ENCODE results near the gene CPT2.

CPT2 gene

DNA sequence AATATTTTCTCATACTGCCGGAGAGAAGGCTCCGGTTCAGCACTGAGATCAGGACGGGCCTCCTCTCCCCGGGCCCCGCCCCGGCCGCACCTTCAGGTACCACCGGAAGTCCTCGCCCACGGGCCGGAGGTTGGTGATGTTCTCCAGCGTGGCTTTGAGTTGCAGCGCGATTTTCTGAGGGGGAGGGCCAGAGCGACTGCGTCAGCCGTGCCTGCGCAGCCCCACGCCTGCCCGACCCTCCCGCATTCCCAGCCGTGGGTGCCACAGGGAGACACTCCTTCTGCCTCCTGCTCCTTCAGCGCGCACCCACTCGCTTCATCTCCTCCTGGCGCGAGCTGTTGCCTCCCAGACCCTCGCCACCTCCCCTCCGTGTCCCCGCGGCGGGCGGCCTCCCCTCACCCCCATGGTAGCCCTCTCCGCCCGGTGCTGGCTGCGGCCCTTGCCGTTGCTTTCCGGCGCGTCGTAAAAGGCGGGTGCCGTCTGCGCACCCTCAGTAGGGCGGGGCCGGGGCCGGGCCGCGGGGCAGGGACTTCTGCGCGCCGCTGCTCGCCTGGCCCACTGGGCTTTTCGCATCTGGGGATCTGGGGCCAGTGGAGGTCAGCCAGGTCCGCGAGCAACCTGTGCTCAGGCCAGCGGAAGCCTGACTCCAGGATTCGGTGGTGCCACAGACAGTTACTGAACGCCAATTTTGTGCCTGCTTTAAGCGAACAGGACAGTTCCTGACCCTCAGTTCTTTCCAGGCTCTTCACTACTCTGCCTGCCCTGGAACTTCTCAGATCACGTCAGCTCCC lies 23.7 kb downstream of the CPT2 start, which contains the start of gene CZIB:
TSS of gene CZIB (minus strand) at position 464 of the 791 bp plus-strand sequence. CDS start at position 405, 59 bp downstream.
- peak; percentile 93 for DNase-seq

DNA sequence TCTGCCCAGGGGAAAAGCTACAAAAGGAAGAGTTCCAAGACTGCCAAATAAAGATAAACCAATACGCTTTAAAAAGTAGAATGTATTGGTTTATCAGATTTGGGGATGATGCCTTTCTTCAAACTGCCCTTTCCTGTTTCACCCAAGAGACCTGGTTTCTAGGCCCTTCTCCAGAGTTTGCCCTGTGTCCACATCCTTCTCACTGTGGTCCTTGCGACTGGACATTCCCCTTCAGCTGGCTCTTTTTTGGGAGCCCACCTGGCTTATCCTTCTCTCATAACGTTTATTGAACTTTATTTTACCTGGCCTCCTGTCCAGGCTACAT lies 24.3 kb downstream of the CPT2 start:
- DNase-seq = no peak

DNA sequence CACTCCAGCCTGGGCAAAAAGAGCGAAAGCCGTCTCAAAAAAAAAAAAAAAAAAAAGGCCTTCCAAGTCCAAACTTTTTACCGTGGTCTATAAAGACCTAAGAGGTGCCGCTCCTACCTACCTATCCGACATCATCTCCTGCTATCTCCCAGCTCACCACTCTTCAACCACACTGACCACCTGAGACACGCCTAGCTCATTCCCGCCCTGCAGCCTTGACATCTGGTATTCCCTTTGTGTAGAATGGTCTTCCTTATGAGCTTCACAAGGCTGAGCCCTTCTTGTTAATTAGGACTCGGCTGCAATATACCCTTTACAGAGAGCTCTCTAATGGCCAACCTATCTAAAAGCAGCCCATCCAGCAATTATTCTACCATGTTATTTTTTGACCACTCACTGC lies 41.0 kb downstream of the CPT2 start:
- DNase-seq = no peak

- peak; percentile 95 for DNase-seq
Observed at GRCh38 chr1:53238197-53239155, 41.9 kb downstream of the CPT2 start, which contains the start of gene MAGOH. Gene MAGOH, minus strand, starts transcription at chr1:53238518. Its CDS starts 70 bp downstream, at chr1:53238448.

- no peak for DNase-seq
Observed at GRCh38 chr1:53241828-53242227, 45.2 kb downstream of the CPT2 start.

DNA sequence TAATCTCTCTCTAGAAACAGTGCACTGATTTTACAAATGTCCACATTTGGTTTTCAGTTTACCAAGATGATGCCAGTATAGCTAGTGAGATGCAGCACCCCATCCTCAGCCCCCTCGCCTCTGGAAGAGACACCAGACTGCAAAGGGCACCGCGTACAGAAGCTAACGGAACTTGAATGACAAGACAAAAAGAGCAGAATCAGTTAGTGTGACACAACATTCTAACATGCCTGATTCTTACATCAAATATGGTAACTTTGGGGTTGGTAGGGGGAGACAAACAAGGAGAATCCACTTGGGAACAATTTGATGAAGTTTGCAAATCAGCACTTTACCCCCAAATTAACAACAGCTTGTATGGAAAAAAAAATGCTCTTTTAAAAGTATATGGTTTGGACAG lies 45.8 kb downstream of the CPT2 start:
- no peak for DNase-seq

DNA sequence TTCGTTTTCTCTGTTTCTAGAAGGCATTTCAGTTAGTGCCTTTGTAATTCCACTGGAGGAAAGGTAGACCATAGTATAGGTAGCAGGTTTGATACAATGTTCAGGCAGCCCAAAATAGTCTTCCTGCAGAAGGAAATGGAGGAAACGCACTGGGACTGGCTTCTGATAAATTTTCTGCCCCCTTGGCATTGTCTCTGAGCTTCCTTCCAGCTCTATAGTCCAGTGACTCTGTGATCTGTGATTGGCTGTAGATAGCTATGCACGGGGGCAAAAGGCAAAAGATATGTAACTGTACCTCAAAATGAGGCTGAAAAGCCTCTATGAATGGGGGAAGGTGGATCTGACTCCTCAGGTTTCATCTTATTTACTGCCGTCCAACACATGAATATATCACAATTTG lies 47.5 kb downstream of the CPT2 start:
- DNase-seq = no peak

DNA sequence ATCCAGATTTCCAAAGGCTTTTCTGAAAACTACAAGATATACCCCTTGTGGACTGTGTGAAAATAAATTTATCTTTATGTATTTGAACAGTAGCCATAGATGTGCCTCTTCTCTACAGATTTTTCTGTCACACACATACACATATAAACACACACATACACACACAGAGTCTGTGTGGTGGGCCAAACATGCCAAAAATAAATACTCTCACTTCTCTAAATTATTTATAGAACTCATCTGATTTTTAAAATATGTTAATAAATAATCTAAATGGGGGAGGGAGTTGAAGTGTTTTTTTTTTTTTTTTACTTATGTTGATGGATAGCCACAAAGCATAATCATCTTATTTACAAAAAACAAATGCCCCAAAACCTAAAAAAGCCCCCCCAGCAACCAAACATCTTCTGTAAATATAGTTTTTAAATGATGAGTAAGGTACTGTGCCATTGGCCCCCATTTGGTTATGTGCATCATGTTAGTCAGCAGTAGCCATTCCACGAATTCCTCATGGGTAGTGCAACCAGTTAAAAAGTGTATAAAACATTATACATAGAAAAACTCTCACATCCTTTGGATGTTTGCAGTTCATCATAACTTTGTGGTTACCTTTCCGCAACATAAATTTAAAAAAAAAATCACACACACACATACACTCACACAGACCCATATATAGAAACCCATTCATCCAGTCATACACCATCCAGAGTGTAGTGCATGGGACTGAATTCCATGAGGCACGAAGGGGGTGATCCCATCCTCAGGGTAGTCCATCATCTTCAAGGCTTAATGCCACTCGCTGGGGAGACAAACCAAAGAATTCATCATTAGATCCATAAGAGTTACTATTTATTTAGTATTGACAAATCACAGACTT lies 49.9 kb downstream of the CPT2 start:
- DNase-seq = no peak

- DNase-seq = no peak
Observed at GRCh38 chr1:53249706-53250105, 53.1 kb downstream of the CPT2 start.

DNA sequence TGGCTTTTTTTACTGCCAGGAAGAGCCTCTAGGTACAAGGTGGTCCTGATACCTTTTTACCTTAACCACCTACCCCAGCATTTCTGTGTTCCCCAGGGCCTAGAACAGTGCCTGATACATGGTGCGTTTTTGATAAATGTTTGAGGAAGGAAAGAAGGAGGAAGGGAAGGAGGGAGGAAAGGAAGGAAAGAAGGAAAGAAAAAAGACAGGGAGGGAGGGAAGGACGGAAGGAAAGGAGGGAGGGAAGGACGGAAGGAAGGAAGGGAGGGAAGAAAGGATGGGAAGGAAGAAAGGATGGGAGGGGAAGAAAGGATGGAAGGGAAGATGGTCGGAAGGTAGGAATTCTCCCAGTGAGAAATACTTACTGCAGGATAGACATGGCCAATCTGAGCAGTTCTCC lies 53.7 kb downstream of the CPT2 start:
- DNase-seq = no peak

GRCh38 chr1:53254011-53254640 lies 57.5 kb downstream of the CPT2 start:
- no peak for DNase-seq

DNA sequence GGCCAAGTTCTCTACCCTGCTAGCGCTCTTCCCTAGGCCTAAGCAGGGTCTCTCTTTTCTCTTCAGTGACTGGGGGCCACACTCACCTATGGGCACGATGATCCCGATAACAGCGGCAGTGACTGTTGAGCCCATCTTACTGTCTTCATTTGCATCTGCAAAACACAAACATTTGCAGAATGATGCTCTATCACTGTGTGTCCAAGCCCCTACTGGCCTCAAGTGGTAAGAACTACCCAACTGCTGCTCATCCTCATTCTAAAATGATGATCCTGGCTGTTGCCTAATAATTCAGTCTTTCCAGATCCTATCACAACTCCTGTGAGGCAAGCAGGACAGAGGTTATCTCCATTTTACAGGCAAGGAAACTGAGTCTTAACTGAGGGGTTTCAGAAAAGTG lies 58.4 kb downstream of the CPT2 start:
- no peak for DNase-seq

DNA sequence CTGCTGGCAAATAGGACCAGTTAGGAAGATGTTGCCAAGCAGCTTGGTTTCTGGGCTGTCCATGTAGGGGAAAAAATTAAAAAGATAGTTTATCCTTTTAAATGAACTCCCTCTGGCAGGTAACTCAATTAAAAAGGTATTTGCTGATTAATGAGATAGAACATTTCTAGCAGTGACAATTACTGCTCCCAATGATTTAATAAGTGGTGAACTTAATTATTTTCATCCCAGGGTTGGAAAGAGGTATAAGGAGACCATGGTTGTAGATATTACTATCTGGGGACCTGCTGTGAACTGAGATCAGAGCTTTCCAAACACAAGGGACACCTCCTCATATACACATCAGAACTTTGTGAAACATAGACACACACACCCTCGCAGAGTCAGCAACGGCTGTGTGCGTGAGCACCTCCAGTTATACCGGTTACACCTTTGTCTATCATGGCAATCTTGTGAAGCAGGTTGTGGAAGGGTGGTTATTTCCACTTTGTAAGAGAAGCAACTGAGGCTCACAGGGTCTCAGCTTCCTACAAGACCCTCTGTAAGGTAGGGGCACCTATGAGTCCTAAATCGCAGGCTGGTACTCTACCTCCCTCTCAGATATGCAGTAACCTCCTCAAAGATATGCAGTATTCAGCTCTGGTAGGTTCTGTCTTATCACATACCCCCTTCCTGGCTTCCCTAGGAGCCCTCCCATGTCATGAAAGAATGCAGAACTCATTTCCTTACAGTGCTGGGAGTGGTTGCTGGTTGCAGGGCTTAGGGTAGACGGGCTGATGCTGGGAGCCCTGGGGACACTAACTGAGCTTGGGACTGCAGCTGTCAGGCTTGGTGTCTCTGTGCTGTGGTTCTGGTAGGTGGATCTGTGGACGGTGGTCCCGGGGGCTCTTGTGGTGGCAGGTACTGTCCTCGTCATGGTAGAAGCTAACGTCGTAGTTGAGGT lies 60.2 kb downstream of the CPT2 start:
- no peak for DNase-seq

DNA sequence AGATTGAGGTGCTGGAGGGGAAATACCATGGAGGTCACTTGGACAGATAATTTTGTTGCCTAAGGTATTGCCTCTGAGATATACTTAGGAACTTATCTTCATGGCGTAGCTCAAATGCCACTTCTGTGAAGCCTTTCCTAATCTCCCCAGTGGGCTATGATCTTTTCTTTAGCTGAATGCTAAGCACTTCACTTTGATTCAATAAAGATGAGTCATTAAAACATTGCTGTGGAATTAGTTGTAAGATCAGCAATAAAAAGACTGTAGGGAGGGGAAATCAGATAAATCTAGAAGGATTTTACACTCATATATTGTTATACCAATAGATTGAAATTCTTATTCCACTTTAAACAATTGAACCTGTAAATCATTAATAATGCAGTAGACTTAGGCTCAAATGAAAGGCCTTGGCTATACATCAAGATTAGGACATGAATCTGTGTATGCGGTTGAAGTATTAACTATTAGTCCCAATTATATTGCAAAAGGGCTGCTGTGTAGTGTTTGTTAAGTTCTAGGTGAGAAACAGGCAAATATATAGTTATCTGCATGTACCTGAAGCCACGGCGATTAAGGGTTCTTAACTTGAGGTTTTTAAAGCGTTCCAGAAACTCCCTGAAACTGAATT lies 60.9 kb downstream of the CPT2 start:
- DNase-seq = no peak

GRCh38 chr1:53258216-53258615 lies 61.6 kb downstream of the CPT2 start:
- DNase-seq = no peak

- DNase-seq = no peak
Observed at GRCh38 chr1:53259932-53260331, 63.3 kb downstream of the CPT2 start.

GRCh38 chr1:53260631-53261247 lies 64.1 kb downstream of the CPT2 start:
- DNase-seq = no peak

DNA sequence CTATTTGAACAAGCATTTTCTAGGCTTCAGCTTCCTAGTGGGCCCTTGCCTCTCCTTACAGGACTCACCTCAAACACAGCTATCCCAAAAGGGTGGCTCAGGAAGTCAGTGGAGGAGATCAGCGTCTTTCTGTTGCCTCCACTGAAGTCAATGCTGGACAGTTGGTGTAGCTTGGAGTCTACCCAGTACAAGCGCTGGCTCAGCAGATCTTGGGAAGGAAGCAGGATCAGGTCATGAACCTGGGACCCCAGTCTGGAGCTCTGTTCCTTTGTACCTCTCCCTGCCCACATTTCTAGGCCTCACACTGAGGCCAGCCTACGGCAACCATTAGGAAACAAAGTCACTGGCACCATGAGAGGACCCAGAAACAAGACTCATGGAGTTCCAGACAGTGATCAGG lies 65.4 kb downstream of the CPT2 start:
- no peak for DNase-seq

All from activated T-cell treated with anti-CD3 and anti-CD28 coated beads, Interleukin-2, amount 50 U/mL, for 1 hour (primary cell).